Islet of Langerhans (tissue), 1 donor: ENCODE results near the gene NHLRC4.

Experiments
- FAIRE-seq: peaks from one replicate; lab custom pipeline; 2011; peaks lifted over from hg19 to GRCh38; lab: Jason Lieb, UNC

The NHLRC4 gene

DNA sequence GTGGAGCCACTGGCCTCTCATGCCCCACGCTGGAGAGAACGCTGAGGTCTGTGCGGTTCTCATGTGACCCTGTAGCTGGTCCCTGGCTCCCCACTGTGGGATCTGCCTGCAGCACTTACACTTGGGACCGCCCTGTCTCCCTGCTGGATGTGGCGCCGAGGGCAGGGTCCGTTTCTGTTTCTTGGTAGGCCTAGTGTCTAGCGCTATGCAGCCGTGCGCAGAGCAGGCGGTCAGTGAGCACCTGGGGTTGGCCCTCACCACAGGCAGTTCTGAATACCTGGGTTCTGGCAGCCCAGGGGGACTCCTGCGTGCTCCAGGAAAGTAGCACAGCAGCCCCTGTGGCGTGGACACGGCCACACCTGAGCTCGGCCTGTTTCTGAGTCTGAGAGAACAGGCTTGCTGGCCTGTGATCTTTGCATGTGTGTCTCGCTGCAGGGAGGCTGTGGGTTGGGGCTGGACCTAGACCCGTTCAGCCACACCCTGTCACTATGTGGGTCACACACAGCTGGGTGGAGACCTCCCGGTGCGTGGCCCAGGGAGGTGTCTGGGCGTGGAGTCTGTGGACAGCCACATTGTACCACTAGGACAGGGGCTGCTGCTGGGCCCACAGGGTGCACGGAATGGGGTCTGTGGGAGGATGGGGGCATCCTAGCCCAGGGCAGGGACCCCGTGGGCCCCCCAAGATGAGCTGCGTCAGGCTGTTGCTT, 36.5 kb upstream of the NHLRC4 start:
- no peak for FAIRE-seq

DNA sequence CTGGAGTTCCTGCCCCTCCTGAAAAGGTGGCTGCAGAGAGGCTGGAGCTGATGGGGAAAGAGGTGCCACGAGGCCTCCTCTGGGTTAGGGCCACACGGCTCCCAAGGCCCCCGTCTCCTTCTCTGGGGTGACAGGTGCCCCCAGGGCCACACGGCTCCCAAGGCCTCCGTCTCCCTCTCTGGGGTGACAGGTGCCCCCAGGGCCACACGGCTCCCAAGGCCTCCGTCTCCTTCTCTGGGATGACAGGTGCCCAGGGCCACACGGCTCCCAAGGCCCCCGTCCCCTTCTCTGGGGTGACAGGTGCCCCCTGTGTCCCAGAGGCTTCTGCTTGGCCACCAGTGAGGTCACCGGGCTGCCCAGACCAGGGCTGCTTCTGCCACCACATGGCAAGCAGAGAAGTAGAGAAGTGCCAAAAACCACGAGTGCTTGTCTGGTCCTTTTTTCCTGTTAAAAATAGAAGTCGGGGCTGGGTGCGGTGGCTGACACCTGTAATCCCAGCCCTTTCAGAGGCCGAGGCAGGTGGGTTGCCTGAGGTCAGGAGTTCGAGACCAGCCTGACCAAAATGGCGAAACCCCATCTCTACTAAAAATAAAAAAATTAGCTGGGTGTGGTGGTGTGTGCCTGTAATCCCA, 35.2 kb upstream of the NHLRC4 start:
- no peak for FAIRE-seq

DNA sequence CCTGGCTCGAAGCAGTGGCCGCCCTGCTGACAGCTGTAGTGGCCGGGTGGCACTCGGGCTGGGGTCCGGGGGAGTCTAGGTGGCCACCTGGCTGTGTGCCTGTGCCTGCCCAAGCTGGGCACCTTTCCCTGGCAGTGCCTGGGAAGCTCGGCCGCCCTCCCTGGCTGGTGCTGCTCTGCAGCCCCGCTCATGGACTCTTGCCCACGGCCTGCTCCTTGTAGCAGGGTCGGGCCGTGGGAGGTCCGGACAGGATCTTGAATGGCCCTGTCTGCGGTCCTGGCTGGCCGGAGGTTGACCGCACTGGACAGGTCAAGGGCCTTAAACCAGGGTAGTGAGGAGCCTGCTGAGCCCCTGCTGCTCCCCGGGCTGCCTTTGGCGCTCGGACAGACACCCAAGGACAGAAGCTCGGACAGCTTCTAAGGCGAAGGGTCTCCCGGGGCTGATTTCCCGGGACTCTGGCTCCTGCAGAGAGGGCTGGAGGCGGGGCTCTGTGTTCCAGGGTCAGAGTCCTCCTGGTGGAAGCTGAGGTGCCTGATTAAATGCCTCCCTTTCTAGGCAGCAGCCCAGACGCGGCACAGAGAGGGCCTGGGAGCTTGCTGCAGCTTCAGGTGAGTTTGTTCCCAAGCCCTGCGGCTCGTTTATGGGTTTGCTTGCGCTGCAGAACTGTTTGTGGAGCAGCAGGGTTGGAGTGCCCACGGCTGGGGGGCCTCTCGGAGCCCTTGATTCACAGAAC, 33.2 kb upstream of the NHLRC4 start:
- FAIRE-seq, result no peak

DNA sequence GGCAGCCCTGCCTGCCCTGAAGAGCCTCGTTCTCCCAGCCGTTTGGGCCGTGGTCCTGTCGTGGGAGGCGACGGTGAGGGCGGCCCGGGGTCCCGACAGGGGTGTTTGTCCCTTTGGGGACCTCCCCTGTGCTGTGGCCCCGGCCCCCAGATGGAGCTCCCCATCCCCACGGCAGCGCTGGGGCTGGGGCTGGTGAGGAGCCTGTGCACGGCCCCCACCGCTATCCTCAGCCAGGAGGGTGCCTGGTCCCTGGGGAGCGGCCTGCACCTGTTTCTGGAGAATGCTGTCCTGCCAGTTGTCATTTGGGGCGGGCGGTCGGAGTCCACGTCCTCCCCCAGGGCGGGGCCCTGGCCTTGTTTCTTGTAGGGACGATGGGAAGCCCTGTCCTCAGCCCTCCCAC, 32.7 kb upstream of the NHLRC4 start:
- FAIRE-seq, result no peak

DNA sequence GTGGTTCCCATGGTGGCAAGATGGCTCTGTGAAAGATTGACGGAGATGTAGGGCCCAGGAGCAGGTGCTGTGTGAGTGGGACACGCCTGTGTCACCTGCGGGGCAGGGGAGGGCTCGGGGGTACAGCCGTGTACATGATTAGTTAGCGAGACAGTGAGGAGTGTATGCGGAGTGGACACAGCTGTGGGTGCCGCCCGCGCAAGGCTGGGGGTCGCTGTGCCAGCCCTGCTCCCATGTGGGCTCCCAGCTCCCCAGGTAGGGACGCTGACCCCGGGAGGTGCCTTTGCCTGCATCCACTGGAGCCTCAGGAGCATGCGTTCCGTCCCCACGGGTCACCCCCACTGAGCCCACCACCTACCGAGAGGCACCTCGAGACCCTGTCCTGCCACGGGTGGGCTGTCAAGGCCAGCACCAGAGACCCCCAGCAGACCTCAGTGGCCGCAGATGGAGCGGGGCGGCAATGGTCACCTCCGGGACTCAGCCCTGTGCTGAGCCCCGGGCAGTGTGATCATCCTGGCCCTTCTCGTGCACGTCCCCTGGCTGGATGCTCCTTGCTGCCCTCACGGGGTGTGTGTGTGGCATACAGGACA, 31.9 kb upstream of the NHLRC4 start:
- no peak for FAIRE-seq

DNA sequence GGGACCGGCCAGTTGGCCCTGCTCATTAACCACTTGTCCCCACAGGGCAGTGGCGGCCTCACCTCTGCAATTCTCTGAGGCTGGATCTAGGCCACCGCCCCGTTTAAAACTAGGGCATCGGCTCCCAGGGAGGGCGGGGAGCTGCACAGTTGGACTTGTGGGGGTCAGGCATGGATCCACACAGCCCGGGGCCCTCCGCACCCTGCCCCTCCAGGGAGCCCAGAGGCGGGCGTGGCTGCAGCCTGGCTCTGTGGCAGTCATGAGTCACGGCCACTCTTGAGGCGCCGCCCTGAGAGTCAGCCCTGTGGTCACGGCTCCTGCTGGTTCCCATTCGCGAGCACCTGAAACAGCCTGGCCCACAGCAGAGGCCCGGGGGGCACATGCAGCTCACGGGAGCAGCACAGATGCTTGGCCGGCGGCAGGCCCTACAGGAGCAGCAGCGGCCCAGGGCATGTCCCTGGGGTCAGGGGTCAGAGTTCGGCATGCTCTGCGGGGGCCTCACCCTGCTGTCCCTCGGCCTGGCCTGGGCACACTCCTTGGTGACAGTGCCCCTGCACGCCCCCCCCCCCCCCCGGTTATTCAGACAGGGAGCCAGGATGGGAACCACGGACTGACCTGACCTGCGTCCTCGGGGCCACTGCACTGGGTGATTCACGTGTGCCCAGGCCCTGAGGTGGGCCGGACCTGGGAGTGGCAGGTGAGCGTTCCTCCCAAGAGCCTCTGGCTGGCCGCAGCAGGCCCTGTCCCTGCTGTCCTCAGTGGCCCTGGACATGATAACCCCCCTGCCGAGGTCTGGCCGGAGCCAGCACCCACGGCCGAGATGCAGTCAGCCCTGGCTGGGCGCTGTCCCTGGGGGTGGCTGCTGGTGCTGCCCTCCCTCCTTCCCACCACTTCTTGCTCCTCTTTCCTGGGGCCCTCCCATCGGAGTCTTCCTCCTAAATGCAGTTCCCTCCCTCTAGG, 31.1 kb upstream of the NHLRC4 start:
- no peak for FAIRE-seq

DNA sequence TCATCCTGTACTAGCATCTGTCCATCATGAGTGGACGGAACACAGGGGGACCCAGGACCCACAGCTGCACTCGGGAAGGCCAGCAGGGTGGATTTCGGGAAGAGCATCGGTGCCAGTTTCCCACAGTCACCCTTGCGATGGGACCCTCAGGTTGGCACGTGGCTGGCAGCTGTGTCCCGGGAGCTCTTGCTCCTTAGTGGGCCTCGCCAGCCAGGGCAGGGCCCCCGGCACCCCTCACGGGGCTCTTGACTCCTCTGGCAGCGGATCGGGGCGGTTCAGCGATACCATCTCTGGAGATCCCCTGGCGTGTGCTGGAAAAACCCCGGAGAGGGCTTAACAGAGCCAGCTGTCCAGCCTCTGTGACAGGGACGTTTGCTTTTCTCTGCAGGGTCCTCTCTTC, 30.1 kb upstream of the NHLRC4 start:
- FAIRE-seq, result no peak

DNA sequence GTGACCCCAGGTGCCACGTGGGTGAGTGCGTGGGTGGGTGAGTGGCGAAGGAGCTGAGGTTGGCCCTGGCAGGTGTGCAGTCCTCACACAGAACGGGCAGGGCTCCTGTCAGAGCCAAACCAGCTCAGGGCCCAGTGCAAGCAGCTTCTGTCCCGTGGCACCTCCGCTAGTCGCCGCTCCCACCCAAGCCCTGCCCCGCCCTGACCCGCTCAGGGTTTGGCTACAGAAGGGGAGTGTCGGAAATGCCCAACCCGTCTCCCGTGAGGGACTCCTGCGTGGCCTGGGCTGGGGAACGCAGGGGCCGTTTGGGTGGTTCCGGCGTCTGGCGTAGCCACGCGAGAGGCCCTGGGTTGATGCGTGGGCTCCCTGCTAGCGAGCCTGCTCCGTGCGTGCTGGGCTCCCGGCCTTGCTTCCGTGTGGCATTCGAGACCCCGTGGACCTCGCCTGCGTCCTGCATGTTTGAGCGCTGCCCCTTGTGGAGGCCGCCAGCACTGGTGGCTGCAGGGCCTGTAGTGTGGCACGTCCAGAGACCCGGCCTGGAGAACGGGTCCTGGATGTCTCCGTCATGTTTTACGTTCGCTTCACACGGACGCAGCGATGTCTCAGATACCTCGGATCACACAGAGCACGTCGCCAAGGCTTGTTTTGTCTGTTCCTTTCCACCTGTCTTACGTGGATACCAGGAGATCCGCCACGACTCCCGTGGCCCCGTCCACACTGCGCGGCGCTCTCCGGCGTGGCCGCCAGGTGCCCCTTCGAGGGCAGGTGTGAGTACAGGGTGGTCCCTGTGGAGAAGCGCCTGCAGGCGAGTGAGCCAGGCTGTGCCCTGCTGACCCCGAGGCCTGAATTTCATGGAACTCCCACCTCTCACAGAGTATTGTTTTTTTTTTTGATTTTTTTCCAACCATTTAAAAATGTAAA, 29.1 kb upstream of the NHLRC4 start:
- no peak for FAIRE-seq

DNA sequence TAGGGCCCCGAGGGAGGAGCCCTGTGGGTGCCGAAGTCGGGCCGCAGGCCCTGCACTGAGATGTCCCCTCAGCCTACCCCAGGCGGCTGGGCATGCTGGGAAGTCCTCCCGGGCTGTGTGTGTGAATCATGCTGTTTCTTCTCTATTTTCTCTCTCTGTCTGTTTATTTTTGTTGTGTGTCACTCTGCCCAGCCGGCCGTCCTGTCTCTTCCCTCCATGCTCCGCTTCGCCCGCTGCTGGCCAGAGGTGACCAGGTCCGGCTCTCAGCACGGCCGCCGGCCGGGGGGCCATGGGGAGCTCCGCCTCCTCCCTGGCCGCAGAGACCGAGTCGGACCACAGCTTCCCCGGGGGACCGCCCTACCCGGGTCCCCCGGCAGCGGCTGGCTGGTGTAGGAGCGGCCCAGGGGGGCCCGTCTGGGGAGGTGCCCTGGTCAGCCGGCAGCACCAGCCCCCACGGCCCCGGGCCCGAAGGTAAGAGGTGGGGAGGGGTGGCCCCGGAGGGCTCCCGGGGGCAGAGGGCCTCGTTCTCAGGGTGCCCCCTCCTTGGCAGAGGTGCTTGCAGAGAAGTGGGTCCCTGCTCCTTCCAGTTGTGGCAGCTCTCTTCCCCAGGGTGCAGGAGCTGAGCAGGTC, 26.8 kb upstream of the NHLRC4 start:
- FAIRE-seq, result no peak

DNA sequence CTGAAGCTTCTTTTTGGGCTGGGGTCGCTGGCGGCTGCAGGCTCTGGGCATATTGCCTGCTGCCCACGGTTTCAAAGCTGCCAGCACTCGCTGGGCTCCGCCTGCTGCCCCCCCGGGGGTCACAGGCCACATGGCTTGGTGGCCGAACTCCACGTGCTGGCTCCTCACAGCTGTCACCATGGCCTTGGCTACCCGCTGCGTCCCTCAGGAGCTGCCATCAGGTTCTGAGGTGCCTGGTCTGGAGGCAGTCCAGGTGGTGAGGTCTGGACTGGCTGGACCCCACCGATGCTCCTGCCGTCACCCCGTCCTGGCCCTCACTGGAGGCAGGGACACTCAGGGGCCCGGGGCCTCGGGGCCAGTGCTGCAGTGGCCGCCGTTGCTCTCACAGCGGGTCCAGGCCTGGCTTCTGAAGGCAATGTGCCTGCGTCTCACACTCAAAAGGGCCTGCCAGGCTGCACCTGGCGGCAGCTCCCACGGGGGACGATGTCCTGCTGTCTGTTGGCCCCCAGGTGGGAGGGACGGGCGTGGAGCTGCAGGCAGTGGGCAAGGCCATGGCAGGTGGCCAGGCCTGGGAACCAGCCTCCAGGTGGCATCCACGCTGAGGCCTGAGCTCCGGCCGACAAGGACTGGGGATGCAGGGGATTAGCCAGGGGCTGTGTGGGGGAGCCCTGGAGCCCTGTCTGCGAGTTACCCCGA, 26.0 kb upstream of the NHLRC4 start:
- no peak for FAIRE-seq

DNA sequence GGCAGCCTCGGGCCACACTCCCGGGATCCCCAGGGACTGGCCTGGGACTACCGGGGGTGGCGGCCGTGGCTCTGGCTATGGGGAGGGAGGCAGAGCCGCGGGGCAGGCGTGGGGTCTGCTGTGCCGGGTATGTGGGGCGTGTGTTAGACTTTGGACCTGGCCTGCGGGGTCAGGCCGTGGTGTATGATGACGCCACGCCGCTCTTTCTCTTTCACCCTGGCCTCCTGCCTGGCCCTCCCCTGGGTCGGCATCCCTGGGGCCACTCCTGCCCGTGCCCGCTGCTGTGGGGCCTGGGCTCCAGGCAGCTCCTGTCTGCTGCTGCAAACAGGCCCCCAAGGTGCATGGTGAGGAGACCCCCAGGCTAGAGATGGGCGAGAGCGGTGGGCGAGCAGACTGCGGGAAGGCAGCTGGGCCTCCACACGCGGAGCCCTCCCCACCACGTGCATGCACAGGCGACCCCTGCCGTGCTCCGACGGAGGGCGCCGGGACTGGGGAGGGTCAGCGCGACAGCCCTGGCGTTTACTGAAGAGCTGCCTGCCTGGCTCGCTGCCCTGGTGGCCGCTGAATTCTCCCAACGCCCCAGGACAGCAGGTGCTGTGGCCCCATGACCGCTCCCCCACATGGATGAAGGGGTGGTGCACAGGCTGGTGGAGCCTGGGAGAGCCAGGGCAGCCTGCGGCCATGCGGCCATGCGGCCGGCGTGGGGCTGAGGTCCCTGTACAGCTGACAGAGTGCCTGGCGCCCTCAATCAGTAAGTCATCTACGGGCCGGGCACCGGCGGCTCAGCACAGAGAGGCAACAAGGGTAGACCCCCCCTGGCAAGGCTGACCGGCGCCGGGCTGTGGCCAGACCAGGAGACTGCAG, 23.3 kb upstream of the NHLRC4 start:
- no peak for FAIRE-seq

DNA sequence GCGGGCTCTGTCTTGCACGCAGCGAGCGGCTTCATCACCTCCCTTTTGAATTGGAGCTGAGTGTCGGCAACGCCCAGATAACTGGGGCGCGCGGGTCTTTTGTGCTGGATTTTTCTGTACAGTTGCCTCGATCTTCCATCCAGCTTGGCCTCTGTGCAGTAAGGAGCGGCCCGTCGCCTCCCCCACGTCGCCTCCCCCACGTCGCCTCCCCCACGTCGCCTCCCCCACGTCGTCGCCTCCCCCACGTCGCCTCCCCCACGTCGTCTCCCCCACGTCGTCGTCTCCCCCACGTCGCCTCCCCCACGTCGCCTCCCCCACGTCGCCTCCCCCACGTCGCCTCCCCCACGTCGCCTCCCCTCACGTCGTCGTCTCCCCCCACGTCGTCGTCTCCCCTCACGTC, 22.3 kb upstream of the NHLRC4 start:
- no peak for FAIRE-seq

DNA sequence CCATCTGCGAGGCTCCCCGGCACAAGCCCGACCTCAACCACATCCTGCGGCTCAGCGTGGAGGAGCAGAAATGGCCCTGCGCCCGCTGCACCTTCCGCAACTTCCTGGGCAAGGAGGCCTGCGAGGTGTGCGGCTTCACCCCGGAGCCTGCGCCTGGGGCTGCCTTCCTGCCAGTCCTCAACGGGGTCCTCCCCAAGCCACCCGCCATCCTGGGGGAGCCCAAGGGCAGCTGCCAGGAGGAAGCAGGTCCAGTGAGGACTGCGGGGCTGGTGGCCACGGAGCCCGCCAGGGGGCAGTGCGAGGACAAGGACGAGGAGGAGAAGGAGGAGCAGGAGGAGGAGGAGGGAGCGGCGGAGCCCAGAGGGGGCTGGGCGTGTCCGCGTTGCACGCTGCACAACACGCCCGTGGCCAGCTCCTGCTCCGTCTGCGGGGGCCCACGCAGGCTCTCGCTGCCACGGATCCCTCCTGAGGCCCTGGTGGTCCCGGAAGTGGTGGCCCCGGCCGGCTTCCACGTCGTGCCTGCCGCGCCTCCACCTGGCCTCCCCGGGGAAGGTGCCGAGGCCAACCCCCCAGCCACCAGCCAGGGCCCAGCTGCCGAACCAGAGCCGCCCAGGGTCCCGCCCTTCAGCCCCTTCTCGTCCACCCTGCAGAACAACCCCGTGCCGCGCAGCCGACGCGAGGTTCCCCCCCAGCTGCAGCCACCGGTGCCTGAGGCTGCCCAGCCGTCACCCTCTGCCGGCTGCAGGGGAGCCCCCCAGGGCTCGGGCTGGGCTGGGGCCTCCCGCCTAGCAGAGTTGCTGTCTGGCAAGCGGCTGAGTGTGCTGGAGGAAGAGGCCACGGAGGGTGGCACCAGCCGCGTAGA, 19.7 kb upstream of the NHLRC4 start:
- no peak for FAIRE-seq

DNA sequence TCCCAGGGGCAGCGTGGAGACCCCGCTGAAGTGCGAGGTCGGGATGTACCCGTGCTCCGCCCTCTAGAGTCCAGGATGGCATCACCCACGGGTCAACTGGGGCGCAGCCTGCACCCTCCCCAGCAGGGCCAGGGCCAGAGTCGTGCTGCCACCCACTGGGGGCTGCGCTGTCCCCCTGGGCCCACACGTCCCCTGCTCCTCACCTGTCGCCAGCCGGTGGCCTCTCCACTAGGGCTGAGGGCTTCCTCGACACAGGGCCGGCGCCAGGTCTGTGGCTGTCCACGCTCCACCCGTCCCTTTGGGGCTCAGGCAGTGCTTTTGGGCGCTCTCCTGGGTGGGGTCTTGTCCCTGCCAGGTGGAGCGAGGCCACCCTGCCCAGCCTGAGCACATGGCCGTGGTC, 18.2 kb upstream of the NHLRC4 start:
- no peak for FAIRE-seq

DNA sequence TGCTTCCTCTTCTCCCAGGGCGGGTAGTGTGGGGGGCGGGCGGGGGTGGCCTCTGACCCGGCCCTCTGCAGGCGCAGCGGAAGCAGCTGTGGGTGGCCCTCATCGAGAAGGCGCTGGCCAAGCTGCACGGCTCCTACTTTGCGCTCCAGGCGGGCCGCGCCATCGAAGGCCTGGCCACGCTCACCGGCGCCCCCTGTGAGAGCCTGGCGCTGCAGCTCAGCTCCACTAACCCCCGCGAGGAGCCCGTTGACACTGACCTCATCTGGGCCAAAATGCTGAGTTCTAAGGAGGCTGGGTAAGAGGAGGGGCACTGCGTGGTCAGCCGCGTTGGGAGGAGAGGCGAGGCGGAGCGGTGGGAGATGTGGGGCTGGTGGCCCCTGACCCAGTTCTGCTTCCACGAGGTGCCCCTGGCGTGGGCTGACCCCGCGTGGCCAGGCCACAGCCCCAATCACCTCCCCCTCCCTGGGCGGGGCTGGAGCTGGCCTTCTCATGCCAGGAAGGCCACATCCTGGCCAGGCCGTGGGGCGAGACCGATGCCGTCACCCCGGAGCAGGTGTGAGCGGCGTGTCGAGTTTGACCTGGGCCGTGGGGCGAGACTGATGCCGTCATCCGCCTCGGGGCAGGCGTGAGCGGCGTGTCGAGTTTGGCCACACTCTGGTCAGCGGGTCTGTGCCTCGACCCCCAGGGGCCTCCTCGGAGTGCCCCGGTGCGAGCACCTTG, 17.1 kb upstream of the NHLRC4 start:
- FAIRE-seq, result no peak

DNA sequence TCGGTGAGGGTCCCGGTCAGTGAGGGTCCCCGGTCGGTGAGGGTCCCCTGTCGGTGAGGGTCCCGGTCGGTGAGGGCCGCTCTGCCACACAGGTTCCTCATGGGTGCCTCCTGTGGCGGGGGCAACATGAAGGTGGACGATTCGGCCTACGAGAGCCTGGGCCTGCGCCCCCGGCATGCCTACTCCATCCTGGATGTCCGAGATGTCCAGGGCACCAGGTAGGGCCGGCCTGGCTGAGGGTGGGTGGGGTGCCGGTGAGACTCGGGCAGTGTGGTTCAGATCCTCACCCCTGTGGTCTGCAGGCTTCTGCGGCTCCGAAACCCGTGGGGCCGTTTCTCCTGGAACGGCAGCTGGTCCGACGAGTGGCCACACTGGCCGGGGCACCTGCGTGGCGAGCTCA, 15.6 kb upstream of the NHLRC4 start:
- FAIRE-seq, result no peak

DNA sequence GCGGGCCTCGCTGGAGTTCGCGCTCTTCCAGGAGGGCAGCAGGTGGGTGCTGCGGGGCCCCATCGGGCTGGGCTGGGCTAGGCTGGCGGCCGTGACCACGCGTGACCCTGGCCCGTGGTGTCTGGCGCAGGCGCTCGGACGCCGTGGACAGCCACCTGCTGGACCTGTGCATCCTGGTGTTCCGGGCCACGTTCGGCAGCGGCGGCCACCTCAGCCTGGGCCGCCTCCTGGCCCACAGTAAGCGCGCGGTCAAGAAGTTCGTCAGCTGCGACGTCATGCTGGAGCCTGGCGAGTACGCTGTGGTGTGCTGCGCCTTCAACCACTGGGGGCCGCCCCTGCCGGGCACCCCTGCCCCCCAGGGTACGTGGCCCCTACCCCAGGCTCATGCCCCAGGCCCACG, 14.6 kb upstream of the NHLRC4 start:
- FAIRE-seq, result no peak
